Activated CD4-positive, CD25-positive, alpha-beta regulatory T cell treated with anti-CD3 and anti-CD28 coated beads, Interleukin-2, amount 50 U/mL, for 72 hours (primary cell): Measurements from ENCODE around the gene METTL1.
A peak's percentile ranks its signal among the peaks of the same experiment; 100 is the strongest.

Experiments used
- DNase-seq: peaks from one replicate; pipeline ENCODE4 v3.0.0; 2021

The METTL1 gene

DNA sequence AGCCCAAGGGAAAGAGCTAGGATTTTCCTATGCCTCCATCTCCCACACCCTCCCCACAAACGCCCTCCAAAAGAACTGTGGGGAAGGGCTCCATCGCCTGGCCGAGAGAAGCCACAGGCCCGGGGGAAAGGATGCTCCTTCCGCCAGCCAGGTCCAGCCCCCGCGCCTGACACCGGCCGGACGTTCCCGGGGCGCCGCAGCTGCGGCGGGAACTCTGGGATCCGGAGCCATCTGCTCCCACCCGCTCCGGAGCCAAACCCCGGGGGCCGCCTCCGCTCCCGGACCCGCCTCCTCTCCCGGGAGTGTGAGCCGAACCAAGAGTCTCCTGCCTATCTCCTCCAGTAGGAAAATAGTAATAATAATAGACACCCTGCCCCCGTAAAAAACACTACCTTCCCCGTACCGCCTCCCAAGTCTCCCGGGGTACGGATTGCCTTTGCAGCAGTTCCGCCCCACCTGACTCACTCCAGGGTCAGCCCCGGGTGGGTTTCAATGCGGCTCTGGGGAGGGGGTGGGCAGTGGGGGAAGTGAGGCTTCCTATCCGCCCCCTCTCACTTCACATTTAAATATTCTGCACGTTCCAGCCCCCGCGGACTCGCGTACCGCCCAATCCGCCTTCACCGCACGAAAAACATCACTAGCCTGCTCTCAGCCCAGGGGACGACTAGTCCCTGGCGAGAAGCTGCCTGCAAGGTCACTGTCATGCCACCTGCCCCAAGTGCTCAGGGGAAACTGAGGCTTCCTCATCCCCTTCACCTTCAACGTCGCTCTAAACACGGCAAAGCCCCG, 35.8 kb downstream of the METTL1 start:
- DNase-seq = no peak

DNA sequence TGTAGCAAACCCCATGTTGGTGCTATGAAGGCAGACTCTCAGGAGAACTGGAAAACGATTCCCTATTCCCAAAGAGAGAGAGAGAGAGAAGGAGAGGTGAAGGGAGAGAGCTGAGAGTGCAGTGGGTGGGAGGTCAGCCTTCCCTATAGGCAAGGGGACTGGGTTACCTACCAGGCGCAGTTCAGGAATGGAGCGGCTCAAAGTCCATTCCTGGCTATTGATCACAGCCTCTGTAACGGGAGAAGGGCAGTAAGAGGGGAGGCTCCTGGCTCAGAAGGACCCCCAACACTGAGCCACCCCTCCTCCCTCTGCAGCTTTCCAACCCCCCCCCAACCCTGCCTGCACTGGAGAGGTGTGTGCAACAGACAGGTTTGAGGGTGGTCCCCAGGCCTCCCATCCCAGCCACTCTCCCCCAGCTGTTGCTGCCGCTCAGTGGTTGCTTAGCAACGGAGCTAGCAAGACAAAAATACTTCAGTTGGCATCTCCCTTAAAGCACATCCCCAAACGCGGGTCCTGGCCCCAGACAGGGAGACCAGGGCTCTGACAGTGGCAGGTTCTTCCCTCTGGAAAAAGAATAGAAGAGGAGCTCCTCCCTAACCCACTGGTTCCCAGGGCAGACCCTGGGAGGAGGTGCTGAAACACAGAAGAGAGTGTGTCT, 36.6 kb downstream of the METTL1 start:
- no peak for DNase-seq

DNA sequence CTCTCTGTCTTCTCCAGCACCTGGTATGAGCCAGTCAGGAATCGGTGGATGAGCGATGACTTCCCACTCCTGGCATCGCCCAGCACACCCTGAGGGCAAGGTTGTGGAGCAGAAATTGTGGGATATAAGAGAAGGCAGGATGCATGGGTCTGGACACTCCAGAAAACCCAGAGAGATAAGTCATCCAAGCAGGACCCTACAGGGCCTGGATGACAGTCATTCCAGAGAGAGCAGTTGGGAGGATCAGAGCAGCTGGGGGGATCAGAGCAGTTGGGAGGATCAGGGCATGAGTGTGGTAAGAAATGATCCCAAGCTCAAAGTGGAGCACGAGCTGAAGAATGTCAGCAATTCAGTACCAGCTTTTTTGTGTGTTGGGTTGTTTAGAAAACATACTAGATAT, 37.3 kb downstream of the METTL1 start:
- DNase-seq = no peak

DNA sequence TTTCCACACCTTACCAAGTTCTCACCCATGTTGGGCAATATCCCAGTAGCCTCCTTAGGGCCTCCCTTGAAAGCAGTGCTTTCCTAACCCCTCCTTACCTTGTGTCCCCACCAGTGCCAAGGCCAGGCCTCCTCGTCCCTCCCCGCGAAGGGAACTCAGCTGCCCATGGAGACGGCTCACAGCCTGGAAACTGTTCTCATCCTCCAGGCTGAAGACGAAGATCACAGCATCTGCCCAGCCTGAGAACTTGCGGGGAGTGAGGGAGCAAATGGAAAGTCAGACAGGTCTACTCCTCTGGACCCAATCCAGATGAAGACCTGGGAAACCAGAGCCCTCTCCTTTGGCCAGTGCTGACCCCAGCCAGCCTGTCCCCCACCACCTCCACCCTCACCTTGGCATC, 38.0 kb downstream of the METTL1 start:
- no peak for DNase-seq

DNA sequence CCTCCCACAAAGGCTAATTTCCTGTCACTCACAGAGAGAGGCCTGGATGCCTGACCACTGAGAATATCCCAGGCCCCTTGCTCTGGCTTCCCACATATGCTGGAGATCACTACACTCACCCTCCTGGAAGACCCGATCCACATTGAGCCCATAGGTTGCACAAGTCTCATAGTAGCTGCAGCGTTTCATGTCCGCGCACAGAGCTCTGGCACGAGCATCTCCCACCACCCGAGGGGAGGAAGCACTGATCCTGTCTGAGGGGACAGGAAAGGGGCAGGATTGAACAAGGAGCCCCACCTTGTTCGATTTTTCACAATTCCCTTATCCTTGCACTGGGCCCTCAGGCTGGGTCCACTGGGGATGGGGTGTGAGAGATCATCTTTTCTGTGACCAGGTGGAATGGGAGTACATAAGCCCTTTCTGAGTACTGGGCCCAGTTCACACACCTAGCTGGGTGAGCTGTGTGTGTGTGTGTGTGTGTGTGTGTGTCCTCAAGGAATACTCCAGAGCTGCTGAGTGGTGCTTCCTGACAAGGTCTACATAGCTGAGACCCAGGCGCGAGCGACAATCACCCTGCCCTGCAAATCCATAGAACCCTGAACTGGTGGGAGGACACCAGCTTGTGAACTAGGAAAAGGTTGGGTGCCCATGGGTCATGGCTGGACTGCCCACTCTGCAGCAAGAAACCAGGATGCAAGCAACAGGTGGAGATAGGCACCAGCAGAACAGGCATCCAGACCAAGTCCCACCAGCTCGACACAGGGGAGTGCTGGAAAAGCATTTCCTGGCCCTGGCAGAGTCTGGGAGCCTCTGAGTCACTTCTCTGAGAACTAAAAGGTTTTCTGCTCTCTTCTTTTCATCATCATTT, 38.9 kb downstream of the METTL1 start:
- no peak for DNase-seq

DNA sequence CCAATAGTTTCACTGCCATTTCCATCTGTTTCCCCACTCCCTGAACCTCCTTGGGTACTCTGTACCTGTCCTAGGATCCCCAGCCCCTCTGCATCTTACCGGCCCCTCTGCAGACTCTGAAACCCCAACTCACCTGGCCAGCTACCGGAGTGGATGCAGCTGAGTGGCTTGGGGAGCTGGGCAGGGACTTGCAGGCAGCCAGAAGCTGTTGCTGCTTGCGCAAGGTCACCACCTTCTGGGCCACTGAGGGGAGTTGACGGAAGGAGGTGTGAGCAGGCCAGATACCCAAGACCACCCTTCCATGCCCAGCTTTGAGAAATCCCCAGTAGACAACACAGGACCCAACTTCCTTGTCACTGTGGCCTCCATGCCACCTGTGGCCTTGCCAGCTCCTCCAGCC, 39.6 kb downstream of the METTL1 start:
- no peak for DNase-seq

DNA sequence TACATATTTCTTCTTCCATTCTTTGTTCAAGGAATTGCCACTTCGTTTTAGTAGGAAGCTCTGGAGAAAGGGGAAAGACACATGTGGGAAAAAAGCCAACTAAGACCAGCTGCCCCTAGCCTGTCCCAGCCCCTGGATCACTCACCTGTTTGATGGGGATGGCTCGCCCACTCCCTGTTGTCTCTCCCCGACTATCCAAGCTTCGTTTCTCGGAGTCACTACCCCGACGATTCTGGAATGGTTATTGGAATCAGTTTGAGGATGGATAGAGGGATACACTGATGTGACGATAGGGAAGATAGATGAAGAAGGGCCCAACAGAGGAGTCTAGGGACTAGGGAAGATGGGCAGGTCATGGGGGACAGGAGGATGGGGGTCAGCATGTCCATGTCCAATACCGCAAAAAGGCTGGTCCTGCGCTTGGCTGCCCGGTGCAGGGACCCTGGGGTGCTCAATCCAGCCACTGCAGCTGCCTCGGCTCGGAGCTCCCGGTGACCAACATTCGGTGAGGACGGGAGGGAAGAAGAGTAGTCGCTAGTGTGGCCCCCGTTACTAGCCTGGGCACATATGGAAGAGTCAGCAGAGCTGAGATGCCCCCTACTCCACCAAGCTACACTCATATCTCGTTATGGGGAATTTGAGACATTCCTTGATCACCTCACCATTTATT, 40.4 kb downstream of the METTL1 start:
- no peak for DNase-seq

DNA sequence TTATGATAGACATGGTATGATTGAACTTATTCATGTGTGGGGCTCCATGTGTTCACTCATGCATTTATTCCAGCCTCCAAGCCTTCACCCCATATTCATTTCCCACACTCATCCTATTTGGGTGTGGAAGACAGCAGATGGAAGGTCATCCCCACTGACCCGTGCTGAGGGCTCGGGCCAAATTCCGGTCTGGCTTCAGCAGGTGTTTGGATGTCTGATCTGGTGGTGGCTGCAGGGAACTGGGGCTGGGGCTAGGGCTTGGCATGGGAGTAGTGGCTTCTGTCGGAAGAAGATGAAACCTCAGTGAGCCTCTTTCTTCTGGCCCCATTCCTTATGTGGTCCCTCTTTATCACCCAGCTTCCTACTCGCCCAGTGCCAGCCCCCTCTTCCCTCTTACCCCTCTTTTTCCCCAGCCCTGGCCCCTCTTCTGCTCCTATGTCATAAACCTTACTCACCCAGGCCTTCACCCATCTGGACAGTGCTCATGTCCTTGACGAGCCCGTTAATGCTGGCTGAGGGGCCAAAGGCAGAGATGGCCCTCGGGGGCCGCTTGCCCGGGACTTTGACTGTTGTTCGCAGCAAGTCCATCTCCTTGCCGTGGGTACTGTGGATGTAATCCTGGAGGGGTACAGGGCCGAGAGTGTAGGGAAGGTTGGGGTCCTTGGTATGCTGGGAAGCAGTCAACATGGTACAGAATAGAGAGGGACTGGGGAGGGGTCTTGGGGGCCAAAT, 41.4 kb downstream of the METTL1 start:
- no peak for DNase-seq

DNA sequence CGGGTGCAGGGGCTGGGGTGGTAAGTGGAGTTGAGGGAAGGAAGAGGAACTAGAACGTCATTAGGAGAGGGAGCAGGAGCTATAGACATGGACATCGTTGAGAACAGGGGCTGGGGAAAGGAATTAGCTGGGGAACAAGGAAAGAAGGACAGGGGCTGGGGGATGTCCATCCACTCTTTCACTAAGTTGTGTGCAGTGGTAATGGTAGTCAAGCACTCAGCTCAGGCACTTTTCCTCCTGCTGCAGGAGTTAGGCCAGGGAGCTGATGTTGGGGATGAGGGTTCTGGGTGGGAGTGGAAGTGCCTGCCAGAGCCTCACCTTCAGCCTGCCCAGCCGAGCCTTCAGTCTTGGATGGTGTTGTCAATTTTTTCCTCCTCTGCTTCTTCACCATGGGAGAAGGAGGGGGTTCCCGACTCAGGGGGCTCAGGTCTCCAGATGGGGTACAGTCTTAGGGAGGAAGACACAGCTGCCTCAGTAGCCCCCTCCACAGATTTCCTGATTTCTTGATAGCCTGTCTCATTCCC, 42.5 kb downstream of the METTL1 start:
- DNase-seq = no peak

DNA sequence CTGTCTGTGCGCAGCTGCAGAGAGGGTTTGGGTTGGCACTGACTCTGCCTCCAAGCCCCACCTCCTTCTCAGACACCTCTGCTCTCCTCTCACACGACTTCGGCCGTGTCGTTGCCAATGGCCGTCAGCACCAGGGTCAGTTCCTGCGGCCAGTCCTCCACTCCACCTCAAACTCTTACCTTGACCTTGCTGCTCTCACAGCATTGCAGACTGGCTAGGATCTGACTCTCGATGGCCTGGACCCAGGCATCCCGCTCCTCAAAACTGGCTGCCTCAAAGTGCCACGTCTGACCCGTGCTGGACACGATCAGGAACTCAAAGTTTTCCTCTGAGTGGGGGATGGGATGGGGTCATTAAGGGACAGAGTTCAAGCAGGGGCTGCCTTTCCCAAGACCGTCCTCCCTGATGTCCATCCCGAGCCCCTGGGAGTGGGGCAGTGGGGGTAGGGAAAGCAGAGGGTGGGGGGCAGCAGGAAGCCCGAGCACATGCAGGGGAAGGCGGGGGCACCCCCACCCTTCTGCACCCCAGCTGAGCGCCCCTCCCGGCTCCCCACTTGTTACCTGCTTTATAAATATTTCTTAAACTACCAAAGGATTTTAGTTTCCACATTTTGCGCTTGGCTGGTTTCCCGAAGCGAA, 44.0 kb downstream of the METTL1 start:
- peak; percentile 23 for DNase-seq

DNA sequence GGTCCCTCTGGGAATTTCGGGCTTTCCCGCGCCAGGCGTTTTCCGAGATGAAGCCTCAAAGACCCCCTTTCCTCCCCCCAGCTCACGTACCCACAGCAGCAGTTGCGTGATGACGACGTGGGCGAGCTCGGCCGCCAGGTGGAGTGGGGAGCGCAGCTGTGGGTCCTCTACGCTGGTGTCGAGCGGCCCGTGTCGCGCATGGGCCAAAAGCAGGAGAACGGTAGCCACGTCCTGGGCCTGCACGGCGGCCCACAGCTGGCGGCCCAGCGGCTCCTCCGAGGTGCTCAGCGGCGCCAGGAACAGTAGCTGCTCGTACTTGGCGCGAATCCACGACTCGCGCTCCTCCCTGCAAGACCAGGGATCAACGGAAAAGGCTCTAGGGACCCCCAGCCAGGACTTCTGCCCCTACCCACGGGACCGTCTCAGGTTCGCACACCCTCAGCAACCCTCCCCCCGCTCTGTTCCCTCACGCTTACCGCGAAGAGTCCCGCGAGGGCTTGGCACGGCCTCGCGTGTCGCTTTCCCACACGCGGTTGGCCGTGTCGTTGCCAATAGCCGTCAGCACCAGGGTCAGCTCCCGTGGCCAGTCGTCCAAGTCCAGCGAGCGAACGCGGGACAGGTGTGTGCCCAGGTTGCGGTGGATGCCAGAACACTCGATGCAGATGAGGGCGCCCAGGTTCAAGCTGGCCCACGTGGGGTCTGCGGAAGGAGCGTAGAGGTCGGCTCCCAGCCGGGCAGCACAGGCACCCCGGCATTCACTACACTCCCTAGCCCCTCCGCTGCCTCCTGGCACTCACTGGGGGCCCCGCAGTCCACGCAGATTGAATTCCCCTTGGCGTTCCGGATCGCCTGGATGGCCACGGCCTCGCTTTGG, 44.8 kb downstream of the METTL1 start:
- DNase-seq = peak; percentile 30

DNA sequence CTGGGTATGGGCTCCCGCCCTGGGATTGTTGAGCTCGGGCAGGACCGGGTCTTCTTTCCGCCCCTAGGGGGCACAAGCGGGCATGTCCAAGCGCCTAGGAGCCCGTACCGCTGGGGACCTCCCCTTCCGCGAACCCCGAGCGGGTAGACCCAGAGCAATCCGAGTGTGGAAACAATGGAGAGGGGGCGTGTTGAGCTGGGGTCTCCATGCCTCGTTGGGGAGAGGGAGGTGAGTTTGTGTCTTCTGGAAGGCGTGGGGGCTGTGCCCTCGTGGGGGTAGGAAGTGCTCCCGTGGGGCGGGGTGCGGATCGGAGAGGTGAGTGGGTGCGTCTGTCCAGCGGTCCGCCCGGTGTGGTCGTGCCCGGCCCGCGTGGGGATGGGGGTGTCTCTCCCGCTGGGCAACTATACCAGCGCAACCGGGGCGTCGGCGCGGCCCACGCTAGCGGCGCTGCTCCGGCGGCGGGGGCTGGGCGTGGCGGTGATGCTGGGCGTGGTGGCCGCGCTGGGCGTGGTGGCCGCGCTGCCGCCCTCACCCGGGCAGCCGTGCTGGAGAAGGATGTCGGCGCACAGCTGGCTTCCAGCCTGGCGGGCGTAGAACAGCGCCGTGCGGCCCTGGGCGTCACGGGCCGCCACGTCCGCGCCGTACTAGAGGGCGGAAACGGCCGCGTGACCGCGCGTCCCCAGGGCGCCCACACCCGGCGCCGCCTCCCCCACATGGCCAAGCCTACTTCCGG, 45.6 kb downstream of the METTL1 start:
- DNase-seq = no peak

DNA sequence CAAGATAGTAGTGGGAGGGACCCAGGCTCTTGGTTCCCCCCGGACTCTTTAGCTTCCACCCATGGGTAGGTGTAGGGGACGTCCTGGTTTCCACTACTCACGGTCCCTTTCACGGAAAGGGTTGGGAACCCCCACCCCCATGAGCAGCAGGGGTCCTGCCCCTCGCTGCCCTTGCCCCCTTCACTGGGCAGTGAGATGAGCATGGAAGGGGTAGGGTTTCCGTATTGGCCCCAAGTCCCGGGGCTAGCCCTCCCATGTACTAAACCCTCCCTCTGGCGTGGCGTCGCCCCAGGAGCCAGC, 46.1 kb downstream of the METTL1 start:
- DNase-seq = no peak

DNA sequence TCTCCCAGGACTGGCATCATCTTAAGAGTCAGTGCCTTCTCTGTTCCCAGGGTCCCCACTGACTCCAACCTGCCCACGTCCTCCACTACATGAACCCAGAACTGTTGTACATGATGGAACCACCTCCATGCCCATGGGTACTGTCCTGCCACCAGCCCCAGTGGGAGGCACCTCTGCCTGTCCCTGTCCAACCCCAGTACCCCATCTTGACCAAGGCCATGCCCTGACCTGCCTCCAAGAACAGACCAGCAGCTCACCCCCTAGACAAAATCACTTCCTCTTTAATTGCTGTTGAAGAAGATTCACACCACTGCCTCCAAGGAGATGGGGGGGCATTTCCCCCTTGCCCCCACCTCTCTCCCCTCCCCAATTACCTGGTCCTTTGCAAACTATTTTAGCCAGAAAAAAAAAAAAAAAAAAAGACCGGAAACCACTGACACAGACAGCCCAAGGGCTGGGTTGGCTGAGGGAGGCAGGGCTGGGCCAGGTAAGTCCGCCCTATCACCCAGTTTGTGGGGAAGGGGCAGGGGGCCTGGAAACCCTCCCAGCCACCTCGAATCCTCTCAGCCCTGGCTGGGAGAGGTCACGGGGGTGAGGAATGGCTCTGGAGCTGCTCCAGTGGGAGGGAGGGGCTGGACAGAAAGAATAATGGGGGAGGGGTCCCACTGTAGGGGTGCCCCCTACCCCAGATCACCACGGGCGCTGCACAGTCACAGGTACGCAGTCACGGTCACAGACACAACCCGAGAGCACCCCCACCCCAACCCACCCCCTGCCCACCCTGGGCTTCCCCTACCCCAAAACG, 46.8 kb downstream of the METTL1 start:
- no peak for DNase-seq

DNA sequence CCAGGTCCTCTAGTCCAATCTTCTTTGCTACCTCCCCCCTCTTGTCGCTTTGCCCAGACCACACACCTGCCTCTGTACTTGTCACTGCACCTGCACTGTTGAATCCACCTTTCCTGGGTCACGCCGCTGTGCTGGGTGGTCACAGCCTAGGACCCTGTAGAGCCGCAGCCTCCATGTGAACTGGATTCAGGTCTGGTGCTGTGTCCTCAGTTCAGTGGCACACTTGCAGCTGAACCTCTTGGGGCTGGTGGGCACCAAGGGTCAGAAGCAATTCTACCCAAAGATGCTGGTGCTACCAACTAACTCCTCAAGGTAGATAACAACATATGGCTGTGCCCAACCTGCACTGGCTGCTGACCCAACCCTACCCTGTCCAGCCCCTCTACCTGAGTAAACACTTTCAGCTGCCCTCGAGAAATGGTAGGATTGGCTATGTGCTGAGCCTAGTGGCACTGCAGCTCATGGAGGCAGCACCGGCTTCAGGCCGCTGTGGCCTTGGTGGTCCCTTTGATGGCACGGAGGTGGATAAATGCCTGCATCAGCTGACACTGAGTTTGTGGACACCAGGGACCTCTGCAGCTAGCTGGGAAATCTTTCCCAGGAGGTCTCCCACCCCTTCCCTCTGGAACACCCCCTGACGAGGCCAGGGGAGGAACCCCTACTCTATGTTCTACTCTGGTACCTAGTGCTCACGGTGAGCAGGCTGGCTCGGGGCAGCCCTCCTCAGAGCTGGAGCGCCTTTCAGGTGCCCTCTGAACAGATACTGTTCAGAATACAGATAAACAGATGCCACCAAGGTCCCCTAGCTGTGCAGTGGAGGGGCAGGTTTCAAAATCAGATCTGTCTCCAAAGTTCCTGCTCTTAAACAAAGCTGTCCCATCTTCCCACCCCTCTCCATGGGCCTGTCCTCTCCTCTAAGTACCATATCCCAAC, 47.6 kb downstream of the METTL1 start:
- DNase-seq = no peak

DNA sequence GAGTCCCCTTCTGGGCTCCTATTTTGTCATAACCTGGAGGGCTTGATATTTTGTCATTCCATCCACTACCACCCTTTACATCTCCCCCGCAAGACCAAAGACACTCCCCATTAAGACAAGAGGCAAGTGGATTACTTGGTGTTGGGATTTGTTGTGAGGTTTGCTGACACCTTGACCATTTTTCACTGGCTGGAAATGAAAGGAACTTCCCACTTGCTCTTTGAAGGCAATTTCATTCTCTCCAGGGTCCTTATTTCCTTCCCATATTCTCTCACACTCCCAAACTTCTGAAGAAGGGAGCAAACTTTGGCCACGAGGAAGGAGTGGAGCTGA, 48.3 kb downstream of the METTL1 start:
- DNase-seq = no peak

DNA sequence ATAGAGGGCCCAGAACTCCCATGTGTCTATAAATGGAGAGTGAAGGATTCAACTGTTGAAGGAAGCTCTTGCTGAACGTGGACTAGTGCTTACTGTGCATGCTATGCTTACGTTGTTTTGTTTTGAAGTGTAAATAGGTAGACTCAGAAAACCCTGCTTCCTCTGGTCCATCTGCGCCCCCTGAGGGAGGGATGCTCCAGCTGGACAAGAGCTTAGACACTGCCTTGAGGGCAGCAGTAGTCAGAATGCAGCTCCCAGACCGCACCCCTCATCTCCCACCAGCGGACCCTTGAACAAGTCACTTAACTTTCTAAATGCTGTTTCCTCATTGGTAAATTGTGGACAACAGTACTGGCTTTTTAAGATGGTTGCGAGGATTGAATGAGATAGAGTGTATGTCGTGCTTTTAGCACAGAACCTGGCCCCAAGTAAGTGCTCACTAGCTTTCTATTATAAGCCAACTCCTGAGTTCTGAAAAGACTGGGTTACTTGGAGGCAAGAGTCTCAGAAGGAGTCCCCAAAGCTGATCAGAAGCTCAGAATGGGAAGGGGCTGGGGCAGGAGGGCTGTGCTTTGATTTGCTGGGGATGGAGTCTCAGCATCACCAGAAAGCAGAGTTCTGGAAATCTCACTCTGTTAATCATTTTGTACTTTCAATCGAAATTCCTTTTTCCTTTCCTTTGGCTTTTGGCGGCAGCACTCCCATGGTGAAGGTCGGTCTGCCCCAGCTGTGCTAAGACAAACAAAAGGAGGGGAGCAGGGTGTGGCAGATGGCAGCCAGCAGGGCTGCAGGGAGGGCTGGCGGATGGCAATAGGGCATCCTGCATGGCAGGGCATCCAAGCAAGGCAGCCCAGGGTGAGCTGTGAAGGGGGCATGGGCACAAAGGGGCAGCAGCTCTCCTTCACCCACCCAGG, 48.9 kb downstream of the METTL1 start:
- no peak for DNase-seq
